Measurements from ENCODE around the gene NLRP1. TPM values are rescaled to one million over a fixed set of nuclear protein-coding genes. Genes with fewer than 3 reads are reported as not detected.

Gene NLRP1
- total and polyA plus RNA-seq, 2 experiments from 2014 or later: 42.9 to 64.8 TPM

DNA sequence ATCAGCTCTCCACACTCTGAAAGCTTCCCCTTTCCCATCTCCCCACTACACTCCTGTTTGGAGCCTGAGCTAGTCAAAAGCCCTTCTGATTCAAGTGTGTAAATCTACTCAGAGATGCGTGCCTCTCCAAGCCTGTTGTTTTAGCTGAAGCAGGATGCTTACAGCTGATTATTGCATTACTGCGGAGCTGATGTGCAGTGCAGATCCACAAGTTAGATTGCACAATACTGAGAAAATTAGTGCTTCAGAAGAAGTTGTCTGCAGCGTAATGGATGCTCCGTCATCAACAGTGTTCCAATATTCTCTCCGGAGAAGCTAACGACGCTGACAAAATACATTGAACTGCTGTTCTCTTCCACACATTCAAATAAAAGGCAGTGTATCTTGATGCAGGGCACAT lies 44.8 kb upstream of the NLRP1 start:
- no peak overlapping the region for H3K4me3 ChIP-seq
- H3K27ac ChIP-seq: no peak overlapping the region
- H3K4me1 ChIP-seq (ENCODE audit: insufficient read depth): no peaks in the 10 kb centered on the region
- no peaks in the 10 kb centered on the region for H3K79me2 ChIP-seq
- DNase-seq (ENCODE audit: low spot score): no peak
- no peaks in the 10 kb centered on the region for H4K20me1 ChIP-seq (ENCODE audit: insufficient read depth, poor library complexity, severe bottlenecking)
- 86% methylated on average over 7 of the region's 7 CpGs for WGBS (ENCODE audit: low lambda C conversion rate, missing lambda C conversion rate)
- H3K27me3 ChIP-seq: peaks cover 16% of the 10 kb centered on the region
- H3K36me3 ChIP-seq (replicated peaks; ENCODE audit: insufficient read depth, low read depth): no peaks in the 10 kb centered on the region
- TF ChIP-seq, protein P1, sequence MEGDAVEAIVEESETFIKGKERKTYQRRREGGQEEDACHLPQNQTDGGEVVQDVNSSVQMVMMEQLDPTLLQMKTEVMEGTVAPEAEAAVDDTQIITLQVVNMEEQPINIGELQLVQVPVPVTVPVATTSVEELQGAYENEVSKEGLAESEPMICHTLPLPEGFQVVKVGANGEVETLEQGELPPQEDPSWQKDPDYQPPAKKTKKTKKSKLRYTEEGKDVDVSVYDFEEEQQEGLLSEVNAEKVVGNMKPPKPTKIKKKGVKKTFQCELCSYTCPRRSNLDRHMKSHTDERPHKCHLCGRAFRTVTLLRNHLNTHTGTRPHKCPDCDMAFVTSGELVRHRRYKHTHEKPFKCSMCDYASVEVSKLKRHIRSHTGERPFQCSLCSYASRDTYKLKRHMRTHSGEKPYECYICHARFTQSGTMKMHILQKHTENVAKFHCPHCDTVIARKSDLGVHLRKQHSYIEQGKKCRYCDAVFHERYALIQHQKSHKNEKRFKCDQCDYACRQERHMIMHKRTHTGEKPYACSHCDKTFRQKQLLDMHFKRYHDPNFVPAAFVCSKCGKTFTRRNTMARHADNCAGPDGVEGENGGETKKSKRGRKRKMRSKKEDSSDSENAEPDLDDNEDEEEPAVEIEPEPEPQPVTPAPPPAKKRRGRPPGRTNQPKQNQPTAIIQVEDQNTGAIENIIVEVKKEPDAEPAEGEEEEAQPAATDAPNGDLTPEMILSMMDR (IDR thresholded peaks at IDR 0.05; ENCODE audit: poor library complexity): no peak
- no peak overlapping the region for H2AFZ ChIP-seq
- H3K9me3 ChIP-seq (ENCODE audit: low read depth): no peaks in the 10 kb centered on the region
- H3K4me2 ChIP-seq: no peak overlapping the region
- no peaks in the 10 kb centered on the region for H3K9me2 ChIP-seq (replicated peaks; ENCODE audit: insufficient read depth)

DNA sequence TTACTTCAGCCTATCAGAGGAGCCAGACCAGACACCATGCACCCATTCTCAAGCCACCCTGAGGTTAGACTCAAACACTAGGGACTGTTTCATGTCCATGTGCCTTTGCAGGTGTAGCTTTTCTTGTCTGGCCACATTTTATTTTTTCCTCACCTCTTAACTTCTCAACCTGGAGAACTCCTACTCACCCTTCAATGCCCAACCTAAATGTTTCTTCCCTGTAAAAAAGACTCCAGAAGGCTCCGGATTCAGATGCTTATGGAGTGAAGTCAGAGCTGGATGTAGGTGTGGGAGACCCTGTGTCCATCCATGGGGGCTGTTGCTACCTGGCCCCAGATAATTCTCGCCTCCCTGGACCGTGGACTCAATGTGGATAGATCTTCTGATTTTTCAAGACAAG lies 44.0 kb upstream of the NLRP1 start:
- no peaks in the 10 kb centered on the region for H4K20me1 ChIP-seq (ENCODE audit: insufficient read depth, poor library complexity, severe bottlenecking)
- no peaks in the 10 kb centered on the region for H3K36me3 ChIP-seq (replicated peaks; ENCODE audit: insufficient read depth, low read depth)
- no peak overlapping the region for H3K4me3 ChIP-seq
- no peak overlapping the region for H3K27ac ChIP-seq
- DNase-seq (ENCODE audit: low spot score): no peak
- H3K79me2 ChIP-seq: no peaks in the 10 kb centered on the region
- H3K4me1 ChIP-seq (ENCODE audit: insufficient read depth): no peaks in the 10 kb centered on the region
- WGBS (ENCODE audit: low lambda C conversion rate, missing lambda C conversion rate): 82% methylated on average over 3 of the region's 3 CpGs
- no peaks in the 10 kb centered on the region for H3K9me3 ChIP-seq (ENCODE audit: low read depth)
- no peak for TF ChIP-seq EZH2 (IDR thresholded peaks at IDR 0.05; ENCODE audit: borderline replicate concordance)
- TF ChIP-seq, protein P1 (IDR thresholded peaks at IDR 0.05; ENCODE audit: poor library complexity): no peak
- TF ChIP-seq EZH2phosphoT487 (IDR thresholded peaks at IDR 0.05; ENCODE audit: low read depth, severe bottlenecking, unreplicated experiment): no peak
- no peaks in the 10 kb centered on the region for H3K9me2 ChIP-seq (replicated peaks; ENCODE audit: insufficient read depth)
- peaks cover 24% of the 10 kb centered on the region for H3K27me3 ChIP-seq
- H2AFZ ChIP-seq: no peak overlapping the region
- H3K4me2 ChIP-seq: no peak overlapping the region

DNA sequence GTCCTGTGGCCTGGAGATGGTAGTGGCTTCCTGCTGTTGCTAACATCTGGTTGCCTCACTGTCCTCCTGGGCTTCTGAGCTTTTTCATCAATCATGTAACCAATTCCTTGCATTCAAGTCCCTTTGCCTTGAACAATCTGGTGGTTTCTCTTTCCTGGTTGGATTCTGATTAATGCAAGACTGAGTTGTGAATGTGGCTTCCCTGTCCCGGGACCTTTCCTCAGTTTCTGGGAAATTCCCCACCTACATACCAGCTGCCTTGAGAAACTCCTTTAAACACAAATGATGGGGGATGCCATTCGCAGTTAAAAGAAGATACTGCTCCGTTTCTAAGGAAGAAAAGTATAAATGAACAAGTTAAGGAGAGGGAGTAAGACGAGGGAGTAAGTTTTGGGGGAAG lies 39.9 kb upstream of the NLRP1 start:
- Histone ChIP-seq H3K36me3 (replicated peaks; ENCODE audit: insufficient read depth, low read depth) (no peaks in the 10 kb centered on the region), H3K4me2 (no peak overlapping the region), H3K79me2 (no peaks in the 10 kb centered on the region), H4K20me1 (ENCODE audit: insufficient read depth, poor library complexity, severe bottlenecking) (no peaks in the 10 kb centered on the region), H3K27ac (no peak overlapping the region), H3K27me3 (peaks cover 30% of the 10 kb centered on the region), H3K4me3 (no peak overlapping the region), H3K4me1 (ENCODE audit: insufficient read depth) (no peaks in the 10 kb centered on the region), H2AFZ (no peak overlapping the region), H3K9me2 (replicated peaks; ENCODE audit: insufficient read depth) (no peaks in the 10 kb centered on the region), H3K9me3 (ENCODE audit: low read depth) (no peaks in the 10 kb centered on the region)
- no peak for DNase-seq (ENCODE audit: low spot score)
- TF ChIP-seq EZH2phosphoT487 (IDR thresholded peaks at IDR 0.05; ENCODE audit: low read depth, severe bottlenecking, unreplicated experiment): no peak
- TF ChIP-seq, protein P1 (IDR thresholded peaks at IDR 0.05; ENCODE audit: poor library complexity): no peak
- TF ChIP-seq EZH2 (IDR thresholded peaks at IDR 0.05; ENCODE audit: borderline replicate concordance): no peak
- 70% methylated on average over 4 of the region's 4 CpGs for WGBS (ENCODE audit: low lambda C conversion rate, missing lambda C conversion rate)

DNA sequence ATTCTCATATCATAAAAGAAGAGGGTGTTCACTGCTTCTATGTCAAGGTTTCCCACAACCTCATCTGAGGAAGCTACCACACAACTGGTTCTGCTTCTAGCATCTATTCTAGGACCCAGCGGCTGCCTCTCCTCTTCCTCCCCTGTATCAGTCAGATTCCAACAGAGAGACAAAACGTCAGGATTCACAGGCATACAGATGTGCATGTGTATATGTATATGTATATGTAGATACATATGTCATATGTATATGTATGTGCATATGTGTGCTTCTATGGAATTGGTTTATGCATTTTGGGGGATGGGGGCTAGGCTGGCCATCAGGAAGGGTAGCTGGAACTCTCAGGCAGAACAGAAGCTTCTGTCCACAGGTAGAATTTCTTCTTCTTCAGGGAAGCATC lies 37.4 kb upstream of the NLRP1 start:
- Histone ChIP-seq H3K9me3 (ENCODE audit: low read depth) (no peaks in the 10 kb centered on the region), H3K79me2 (no peaks in the 10 kb centered on the region), H4K20me1 (ENCODE audit: insufficient read depth, poor library complexity, severe bottlenecking) (no peaks in the 10 kb centered on the region), H3K9me2 (replicated peaks; ENCODE audit: insufficient read depth) (no peaks in the 10 kb centered on the region), H3K27me3 (peaks cover 30% of the 10 kb centered on the region), H3K27ac (no peak overlapping the region), H3K36me3 (replicated peaks; ENCODE audit: insufficient read depth, low read depth) (no peaks in the 10 kb centered on the region), H3K4me2 (no peak overlapping the region), H3K4me1 (ENCODE audit: insufficient read depth) (no peaks in the 10 kb centered on the region), H2AFZ (no peak overlapping the region), H3K4me3 (no peak overlapping the region)
- no peak for DNase-seq (ENCODE audit: low spot score)
- TF ChIP-seq, protein P1 (IDR thresholded peaks at IDR 0.05; ENCODE audit: poor library complexity): no peak
- TF ChIP-seq EZH2 (IDR thresholded peaks at IDR 0.05; ENCODE audit: borderline replicate concordance) (no peak), EZH2phosphoT487 (IDR thresholded peaks at IDR 0.05; ENCODE audit: low read depth, severe bottlenecking, unreplicated experiment) (no peak)
- 60% methylated on average over 2 of the region's 2 CpGs for WGBS (ENCODE audit: low lambda C conversion rate, missing lambda C conversion rate)
